PFSK-1 (cell line): Measurements from ENCODE around the gene PALLD.

Experiments used
- FOXP2 ChIP-seq: optimal IDR thresholded peaks from 2 replicates; pipeline ENCODE3; 2011; ENCODE audit warnings: borderline replicate concordance, control low read depth, inconsistent platforms; ENCODE audit not compliant: insufficient read depth; ENCODE audit errors: extremely low read length, extremely low read depth
- POLR2AphosphoS5 ChIP-seq: IDR thresholded peaks from 2 replicates; pipeline ENCODE4 v1.6.1; 2012; ENCODE audit warnings: low read depth, mild to moderate bottlenecking, control low read depth, low read length, moderate library complexity
- SIN3A ChIP-seq: IDR thresholded peaks from 2 replicates; pipeline ENCODE4 v1.6.1; 2012; ENCODE audit warnings: mild to moderate bottlenecking, low read length, moderate library complexity, borderline replicate concordance; ENCODE audit not compliant: insufficient read depth
- TF ChIP-seq, protein P1 (sequence below), 2 experiments: IDR thresholded peaks; 2 replicates each; pipeline versions ENCODE4 v1.6.1 to v1.8.0; 2011 to 2012; ENCODE audit warnings: low read depth in 2 of 2, low read length in 2 of 2, control low read depth in 1 of 2, inconsistent platforms in 1 of 2, mild to moderate bottlenecking in 1 of 2, moderate library complexity in 1 of 2; ENCODE audit not compliant: insufficient read depth in 1 of 2

DNA sequence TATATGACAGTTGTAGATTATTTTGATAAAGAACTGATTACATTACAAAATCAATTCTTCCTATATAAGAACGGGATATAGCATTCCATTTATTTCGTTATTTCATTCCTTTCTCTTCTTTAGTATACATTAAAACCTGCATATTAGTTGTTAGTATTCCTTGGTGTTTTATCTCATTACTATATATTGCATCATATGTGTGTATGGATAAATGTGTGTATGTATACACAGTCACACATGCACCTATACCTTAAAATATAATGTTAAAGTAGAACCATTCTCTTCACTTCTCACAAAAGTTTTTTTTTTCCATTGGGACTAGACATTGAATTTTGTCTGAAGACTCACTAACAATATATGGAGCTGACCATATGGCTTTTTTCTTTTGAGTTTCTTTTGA lies 5.3 kb upstream of the PALLD start:
- TF ChIP-seq FOXP2 (no peak), SIN3A (no peak), POLR2AphosphoS5 (no peak)
- TF ChIP-seq, protein P1, sequence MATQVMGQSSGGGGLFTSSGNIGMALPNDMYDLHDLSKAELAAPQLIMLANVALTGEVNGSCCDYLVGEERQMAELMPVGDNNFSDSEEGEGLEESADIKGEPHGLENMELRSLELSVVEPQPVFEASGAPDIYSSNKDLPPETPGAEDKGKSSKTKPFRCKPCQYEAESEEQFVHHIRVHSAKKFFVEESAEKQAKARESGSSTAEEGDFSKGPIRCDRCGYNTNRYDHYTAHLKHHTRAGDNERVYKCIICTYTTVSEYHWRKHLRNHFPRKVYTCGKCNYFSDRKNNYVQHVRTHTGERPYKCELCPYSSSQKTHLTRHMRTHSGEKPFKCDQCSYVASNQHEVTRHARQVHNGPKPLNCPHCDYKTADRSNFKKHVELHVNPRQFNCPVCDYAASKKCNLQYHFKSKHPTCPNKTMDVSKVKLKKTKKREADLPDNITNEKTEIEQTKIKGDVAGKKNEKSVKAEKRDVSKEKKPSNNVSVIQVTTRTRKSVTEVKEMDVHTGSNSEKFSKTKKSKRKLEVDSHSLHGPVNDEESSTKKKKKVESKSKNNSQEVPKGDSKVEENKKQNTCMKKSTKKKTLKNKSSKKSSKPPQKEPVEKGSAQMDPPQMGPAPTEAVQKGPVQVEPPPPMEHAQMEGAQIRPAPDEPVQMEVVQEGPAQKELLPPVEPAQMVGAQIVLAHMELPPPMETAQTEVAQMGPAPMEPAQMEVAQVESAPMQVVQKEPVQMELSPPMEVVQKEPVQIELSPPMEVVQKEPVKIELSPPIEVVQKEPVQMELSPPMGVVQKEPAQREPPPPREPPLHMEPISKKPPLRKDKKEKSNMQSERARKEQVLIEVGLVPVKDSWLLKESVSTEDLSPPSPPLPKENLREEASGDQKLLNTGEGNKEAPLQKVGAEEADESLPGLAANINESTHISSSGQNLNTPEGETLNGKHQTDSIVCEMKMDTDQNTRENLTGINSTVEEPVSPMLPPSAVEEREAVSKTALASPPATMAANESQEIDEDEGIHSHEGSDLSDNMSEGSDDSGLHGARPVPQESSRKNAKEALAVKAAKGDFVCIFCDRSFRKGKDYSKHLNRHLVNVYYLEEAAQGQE (IDR thresholded peaks at IDR 0.05; ENCODE audit: insufficient read depth in 1 of 2, low read depth in 2 of 2, low read length in 2 of 2) = no peak
